NCI-H2227 (cell line): ENCODE measurements around the gene UNC5CL.
"Not testable (repeated sequence)": the region's sequence is repeated elsewhere in the genome, so short reads cannot be mapped to it uniquely, and the experiment has no call there.

Experiments
- DNase-seq: peaks from one replicate; lab custom pipeline; 2025; ENCODE audit not compliant: unreplicated experiment; lab: John Stamatoyannopoulos, UW

UNC5CL gene

DNA sequence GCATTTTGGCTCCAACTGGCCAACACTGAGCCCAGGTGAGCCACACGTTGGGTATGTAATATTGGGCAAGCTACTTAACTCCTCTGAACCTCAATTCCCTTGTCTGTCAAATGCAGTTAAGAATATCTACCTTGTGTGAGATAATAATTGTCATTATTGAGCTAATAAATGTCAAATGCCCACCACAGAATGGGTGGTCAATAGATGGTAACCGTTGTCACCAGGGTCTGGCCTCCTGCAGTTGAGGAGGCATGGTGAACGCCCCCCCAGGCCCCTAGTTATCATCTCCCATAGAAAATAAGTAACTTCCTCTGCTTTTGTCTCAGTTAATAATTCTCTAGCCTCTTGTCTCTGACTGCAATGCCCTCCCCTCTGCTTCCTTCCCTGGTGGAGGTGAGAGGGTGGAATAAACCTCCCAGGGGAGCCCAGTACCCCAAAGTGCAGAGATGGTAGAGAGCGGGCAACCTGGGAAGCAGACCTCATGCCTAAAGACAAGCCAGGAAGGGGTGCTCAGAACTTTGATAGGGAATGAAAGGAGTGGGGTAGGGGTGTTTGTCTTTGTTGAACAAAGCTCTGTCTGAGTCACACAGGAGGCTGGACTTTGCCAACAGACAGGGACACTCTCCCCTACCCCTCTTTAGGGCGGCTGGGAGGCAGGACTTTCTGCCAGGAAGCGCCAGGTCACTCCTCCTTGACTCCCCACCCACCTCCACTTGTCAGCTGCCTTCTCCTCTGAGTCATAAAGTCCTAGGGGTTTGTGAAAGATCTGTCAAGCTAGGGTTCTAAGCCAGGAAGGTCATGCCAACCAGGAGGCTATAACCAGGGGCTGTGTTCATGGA, 1.3 kb upstream of the UNC5CL start:
- DNase-seq: no peak

DNA sequence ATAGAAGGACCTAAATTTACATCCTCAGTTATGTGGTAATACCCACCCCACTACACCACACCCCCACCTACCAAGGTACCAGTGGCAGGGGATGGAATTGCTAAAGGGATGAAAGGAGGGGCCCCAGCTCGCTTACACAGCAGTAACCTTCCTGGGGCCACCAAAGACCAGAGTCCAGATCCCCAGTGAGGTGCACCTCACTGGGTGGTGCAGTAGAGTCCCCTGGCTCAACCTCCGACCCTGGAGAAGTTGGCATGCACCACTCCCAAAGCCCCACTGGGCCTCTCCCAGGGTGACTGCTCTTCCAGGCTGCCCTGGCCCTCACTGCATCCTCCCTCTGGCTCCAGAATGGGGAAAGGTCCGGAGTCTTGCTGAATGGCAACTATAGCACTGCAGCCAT, 816 bp downstream of the UNC5CL start:
- DNase-seq: no peak

DNA sequence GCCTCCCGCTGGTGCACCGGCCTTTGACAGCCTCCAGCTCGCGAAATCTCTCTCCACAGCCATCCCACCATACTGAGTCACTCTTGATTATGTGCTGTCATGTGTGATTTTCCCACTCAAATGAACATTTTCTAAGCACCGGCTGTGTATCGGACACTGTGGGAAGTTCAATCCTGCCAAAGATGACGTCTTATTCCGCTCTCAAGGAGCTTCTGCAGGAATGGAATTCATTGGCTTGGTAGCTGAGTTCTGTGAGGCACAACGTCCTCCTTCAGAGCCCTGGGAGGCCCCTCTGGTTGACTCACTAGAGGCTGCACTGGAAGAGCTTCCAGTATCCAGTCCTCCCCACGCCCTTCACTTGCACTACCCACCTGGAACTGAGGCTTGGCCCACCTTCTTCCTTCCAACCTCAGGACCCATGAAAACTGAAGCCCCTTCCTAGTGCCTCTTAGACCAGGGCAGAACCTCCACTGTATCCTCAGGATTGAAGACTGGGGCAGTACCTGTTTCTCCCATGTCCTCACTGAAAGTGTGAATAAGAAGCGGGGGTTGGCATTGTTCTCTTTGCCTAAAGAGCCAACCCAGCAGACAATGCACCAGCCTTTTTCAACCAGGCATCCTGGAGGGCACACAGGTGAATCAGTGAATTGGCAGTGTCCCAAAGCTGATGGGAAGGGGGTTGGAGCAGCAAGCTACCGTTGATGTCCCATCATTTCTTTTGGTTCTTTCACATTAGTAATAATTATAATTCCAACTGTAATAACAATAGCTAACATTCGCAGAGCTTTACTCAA, 1.7 kb downstream of the UNC5CL start:
- DNase-seq: no peak

DNA sequence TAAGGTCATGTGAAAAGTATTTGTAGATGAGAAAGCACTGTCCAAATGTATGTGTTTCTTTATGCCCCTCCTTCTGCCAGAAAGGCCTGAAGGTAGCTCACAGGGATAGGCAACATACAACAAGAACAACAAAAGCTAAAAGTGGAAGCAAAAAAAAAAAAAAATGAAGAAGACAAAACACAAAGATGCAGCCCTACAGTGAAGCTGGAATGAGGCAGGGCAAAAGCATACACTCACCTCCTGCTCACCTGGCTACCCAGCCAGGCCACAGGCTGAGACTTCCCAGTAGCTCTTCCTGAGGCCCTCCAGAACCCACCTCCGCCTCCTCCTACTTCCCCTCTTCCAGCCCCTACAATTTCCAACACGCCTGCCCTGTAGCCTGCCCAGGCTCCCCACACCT, 2.4 kb downstream of the UNC5CL start:
- no peak for DNase-seq

DNA sequence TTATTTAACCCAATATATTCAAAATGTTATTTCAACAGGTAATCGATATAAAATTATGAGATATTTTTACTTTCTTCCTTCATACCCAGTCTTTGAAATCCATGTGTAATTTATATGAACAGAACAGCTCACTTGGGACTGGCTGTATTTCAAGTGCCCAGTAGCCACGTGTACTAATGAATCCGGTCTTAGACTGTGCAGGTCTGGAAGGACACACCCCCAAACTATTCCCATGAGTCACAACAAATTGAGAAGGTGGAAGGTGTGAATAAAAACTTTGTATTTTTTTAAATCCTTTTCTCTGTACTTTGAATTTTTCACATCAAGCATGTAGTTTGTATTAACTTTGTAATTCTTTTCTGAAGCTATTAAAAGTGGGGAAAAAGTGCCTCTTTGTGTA, 2.8 kb downstream of the UNC5CL start:
- DNase-seq: no peak

DNA sequence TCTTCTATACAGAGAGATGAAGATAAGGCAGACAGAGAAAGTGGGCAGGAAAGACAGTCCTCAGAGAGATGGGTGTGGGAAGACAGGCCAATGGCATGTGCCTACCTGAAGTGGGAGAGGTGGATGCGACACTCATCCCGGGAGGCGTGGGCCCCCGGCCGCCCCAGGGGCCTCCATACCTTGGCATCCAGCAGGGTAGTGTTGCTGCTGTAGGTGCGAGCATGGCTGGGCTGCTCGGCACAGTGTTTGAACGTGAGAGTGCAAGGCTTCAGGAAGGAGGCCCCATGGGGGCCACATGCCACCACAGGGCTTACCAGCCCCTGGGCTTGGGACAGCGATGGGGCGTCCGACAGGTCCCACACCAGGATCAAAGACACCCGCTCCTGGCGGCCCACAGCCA, 5.2 kb downstream of the UNC5CL start:
- no peak for DNase-seq

DNA sequence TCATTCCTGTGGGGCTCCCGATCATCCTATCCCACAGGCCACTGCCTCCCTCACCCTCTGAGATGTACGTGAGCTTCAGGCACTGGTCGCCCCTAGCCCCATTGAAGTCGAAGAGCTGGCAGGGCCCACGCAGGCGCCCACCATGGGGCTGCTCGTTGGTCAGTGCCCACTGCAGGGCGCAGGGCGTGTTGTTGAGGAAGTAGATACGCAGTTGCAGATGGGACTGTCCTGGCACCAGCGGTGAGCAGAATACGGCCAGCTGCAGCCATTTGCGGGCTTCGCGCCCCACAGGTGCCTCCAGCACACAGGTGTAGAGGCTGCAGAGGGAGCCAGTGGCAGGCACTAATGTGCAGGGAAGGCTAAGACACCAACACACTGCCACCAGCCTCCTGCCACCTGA, 6.2 kb downstream of the UNC5CL start:
- no peak for DNase-seq

DNA sequence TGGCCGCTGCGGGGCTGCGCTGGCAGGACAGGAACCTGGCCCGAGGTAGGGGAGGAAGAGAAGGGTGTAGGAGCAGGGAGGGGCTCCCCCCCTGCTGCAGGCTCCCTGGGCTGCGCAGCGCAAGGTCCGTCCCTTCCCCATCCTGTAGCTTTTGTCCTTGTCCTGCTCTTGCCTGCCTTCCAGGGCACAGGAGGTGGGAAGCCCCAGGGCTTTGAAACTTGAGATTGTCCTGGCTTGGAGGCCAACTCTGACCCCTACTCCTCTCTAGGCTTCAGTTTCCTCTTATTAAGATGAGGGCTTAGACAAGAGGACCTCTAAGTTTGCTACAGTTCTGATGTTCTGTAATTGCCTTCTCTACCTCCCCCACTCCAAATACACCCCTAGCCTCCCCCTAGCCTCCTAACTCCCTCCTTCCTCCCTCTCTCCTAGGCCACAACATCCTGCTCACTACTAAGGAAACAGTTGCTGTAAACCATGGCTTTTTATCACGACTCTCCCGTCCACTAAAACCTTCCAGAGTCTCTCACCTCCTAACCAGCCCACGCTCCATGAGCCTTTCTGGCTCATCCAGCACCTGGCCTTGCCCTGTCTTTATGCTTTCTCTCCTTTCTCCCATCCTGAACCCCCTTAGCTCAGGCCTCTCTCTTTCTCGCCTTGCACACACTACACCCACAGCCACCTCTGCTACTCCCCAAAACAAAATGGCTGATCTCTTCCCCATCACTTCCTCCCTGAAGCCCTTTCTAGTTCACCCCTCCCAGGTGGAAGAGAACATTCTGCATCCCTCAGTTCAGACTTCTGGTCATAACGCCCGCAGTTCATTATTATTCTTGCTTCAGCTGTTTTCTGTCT, 10.2 kb downstream of the UNC5CL start:
- DNase-seq: no peak

DNA sequence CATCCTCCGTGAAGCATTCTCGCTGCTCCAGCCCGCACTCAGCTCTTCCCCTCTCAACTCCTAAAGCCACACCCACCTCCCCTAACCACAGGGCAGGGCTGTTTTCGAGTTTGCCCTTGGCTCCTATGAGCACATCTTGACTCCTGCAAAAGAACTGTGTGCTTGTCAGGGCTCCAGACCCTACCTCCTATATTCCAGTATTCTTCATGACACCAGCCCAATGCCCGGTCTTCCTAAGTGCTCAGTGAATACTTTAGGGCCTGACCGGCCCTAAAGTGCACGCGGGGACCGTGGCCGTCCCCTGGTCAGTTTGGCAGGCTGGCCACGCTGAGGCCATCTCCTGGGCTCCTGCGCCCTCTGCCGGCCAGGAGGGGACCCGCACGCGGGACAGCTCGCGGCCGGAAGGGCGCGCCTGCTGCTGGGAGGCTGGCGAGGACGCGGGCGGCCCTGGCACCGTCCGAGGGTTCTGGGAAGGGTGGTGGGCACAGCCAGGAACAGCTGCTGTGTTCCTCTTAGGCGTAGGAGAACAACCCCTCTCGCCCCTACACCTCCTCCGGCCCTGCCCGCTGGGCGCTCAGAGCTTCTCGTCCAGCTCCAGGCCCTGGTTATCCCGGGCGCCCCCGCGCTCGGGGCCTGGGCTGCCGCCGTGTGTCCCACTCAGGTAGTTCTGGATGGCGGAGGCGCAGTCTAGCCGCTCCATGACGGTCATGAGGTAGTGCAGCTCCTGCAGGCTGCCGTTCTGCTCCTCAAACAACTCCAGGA, 11.0 kb downstream of the UNC5CL start:
- DNase-seq: peak; percentile 83

DNA sequence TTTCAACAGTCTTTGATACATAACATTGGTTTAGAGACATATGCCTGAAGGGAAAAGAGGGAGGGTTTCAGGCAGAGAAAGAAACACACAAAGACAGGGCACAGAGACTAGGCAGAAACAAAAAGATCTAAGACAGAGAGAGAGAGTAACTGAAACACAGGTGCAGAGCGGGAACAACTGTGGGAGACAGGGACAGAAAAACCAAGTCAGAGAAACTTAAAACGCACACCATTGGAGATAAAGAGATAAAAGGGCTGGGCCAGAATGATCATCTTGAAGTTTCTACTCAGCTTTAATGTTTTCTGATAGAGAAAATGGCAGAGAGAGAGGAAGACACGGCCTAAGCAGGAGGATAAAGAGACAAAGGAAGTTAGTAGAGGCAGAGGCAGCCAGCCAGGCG, 11.8 kb downstream of the UNC5CL start:
- DNase-seq: no peak

DNA sequence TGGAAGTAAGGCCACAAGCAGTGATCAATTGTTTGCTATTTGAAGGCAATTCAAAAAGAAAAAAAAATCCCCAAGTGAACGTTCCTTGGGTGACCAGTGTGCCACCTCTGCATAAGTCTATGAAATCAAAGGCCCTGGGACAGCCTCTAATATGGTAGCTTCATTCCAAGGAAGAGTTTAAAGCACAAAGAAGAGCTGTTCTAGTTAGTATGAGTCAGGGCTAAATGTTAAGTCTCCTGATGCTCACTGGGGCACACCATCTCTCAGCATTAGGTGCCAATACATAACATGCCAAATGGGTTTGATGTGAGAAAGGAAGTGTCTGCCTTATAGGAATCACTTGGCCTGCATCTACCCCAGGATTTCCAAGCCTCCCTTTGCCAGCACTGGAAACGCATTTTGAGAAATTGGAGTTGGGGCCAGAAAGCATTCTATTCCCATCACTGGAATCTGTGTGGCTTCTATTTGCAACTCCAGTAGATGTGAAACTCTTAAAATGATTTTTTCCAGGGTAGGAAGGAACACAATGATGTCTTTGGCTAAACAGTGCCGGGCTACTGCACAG, 13.0 kb downstream of the UNC5CL start:
- no peak for DNase-seq

DNA sequence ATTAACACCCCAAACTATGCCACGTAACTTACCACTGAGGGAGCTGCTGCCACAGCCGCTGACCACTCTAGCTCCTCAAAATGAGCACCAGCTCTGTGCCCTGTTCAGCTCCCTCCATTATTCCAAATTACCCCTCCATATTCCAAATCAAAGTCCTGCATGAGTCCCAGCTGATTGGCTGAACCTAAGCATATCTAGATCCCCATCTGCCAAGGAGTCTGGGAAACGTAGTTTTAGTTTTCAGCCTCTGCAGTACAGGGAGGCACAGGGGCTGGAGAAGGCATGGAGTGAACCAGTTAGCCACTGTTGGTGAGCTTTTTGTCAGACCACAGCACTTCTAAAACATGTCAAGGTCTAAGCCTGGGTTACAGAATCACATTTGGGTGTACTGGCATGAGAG, 15.9 kb downstream of the UNC5CL start:
- no peak for DNase-seq

DNA sequence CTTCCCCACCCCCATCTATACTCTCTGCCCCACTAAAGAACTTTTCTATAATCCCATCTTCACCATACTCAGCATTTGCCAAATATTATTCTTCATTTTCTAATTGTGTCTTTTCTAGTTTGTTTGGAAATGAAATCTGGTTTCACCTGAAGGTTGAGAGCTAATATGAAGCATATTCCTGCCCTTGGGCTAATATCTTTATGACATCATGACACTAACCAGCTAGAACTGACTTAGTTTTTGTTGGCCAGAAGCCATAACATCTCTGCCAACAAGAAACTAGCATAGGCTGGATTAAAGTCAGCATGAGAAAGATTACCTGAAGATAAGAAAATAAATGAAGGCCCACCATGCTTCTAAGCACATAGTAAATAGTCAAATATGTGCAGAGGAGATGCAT, 16.7 kb downstream of the UNC5CL start:
- DNase-seq: no peak

DNA sequence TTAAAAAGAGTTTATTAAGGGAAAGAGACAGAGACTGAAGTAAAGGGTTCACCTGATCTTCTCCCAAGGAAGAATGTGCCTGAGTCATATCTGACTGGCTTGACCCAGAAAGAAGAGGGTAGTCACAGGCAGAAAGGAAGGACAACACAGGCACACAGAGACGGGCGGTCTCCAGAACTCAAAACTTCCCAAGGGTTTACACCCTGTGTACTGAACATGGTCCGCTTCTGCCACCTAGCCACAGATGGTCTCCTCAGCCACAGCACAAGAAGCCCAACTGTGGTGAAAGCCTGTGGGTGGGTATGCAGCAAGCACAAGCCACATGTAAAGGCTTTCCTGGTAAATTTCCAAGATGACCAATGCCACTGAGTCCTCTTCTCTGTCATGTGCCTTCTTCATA, 17.2 kb downstream of the UNC5CL start:
- no peak for DNase-seq

DNA sequence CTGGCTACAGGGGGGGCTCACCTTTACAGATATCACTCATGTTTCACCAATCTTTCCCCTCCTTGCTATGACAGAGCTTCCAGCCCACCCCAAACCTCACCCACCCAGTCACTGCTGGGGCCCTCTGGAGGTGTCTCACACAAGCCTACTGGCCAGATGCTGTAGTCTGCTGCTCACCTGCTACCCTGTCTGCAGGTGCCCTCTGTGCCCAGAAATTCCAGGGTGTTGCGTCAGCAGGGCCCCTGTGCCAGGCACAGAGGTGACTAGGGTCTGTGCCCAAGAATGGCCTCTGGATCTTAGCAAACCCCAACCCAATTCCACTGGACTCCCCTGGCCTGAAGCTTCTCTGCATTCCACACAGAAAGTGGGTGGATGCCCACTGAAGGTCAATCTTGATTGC, 21.4 kb downstream of the UNC5CL start:
- DNase-seq: no peak

DNA sequence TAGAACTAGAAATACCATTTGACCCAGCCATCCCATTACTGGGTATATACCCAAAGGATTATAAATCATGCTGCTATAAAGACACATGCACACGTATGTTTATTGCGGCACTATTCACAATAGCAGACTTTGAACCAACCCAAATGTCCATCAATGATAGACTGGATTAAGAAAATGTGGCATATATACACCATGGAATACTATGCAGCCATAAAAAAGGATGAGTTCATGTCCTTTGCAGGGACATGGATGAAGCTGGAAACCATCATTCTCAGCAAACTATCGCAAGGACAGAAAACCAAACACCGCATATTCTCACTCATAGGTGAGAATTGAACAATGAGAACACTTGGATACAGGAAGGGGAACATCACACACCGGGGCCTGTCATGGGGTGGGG, 23.2 kb downstream of the UNC5CL start:
- not testable (repeated sequence) for DNase-seq

DNA sequence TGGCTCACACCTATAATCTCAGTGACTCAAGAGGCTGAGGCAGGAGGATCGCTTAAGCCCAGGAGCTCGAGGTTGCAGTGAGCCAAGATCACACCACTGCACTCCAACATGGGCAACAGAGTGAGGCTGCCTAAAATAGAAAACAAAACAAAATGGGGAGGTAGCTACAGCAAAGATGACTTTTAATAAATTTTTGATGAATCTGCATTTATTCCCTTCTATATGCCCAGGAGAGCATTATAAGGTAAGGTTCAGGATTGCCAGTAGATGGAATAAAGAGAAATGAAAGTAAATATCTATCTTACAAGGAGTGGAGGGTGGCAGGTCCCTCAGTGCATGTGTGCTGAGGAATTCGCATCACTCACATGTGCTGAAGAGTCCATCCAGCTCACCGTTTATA, 24.2 kb downstream of the UNC5CL start:
- DNase-seq: no peak

DNA sequence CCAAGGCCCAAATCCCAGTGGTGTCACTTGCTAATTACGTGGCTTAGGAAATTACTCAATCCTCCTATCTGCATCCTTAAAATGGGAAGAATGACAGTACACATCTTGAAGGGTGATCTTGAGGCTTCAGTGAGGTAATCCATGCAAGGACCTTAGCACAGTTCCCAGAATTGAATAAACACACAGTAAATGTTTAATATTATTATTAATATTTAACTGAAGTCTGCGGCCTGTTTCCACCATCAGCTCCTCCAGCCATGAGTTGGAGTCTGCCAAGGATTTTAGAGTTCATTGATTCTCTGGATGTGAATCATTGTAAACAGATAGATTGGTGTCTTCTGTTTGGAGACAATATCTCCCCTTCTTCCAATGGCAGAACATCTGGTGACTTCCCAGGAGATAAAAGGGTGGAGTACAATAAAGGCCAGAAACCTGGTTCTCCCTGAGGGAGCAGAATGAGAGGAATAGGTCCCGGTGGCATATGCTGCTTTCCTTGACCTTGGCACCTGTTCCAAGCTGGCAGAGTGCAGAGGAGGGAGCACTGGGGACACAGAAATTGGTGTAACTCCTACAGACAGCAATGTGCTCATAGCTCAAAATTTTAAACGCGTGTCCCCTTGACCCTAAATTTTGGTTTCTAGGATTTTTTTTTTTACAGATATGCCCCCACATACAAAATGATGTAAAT, 25.4 kb downstream of the UNC5CL start:
- DNase-seq: no peak

DNA sequence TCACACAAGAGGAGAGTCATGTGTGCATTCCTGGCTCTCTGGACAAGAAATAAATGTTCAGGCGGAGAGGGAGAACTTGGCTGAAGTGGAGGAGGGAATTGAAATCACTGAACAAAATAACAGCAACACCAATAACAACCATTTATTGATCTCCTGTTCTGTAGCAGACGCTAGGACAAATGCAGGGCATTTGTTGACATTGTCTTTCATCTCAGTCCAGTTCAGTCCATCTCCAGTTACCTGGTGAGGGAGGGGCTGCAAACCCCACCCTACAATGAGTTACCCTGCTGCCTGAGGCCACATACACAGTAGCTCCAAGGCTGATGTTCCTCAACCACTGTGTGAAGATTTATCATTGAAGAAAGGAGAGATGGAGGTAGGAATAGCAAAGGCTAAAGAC, 27.3 kb downstream of the UNC5CL start:
- no peak for DNase-seq

DNA sequence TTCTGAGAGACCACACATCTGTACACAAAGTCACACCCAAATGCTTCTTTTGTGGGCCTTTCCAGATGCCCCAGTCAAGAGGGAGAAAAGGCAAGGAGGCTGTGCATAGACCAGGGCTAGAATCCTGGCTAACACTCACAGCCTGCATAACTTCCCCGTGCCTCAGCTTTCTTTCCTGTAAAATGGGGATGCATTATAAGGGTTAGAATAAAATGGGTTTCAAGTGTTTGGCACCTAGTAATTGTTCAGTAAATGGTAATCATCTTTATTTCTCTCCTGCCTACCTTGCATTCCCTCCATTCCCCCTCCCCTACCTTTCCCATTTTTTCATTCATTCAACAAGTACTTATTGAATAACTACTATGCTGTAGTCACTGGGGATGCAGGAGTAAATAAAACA, 29.4 kb downstream of the UNC5CL start:
- DNase-seq: no peak
